ENCODE data around the gene YJU2.
"Not testable (repeated sequence)": the region's sequence is repeated elsewhere in the genome, so short reads cannot be mapped to it uniquely, and the experiment has no call there.

The YJU2 gene

DNA sequence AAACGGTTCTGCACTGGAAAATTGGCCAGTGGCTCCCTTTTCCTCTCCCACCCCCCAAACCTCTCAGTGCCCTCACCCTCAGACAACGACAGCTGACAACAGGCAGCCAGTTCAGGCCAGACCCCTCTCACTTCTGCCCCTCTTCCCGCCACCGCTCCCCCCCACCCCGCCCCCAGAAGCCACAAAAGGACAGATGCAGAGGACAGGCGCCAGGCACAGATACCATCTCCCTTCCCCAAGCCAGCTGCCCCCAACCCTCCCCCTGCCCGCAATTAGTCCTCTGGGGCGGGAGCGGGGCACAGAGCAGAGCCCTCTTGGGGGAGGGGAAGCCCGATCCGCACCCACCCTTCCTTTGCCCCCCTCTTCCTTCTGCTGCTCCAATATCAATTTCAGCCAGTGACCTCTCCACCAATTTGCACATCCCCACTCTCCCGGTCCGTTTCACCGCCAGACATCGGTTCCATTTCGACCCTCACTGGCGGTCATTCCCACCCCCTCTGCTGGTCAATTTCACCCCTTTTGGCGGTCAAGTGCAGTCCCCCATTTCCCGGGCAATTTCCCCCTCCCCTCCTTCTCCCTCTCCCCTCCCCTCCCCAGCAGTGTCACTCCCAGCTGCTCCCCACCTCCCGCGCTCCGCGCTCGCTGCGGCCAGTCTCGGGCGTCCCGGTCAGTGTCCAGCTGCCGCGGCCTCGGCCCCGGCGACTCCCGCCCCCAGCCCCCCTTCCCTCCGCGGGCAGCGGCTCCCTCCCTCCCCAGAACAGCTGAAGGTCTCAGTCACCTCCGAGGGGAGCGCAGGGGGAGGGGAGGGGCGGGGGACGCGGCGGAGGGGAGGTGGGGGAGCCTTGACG is 31.8 kb downstream of the YJU2 start, which contains the start of gene SHD:
TSS of gene SHD (plus strand) at position 848 of the 848 bp plus-strand sequence. CDS start 798 bp downstream, outside the sequence.
- TF ChIP-seq, protein P1, sequence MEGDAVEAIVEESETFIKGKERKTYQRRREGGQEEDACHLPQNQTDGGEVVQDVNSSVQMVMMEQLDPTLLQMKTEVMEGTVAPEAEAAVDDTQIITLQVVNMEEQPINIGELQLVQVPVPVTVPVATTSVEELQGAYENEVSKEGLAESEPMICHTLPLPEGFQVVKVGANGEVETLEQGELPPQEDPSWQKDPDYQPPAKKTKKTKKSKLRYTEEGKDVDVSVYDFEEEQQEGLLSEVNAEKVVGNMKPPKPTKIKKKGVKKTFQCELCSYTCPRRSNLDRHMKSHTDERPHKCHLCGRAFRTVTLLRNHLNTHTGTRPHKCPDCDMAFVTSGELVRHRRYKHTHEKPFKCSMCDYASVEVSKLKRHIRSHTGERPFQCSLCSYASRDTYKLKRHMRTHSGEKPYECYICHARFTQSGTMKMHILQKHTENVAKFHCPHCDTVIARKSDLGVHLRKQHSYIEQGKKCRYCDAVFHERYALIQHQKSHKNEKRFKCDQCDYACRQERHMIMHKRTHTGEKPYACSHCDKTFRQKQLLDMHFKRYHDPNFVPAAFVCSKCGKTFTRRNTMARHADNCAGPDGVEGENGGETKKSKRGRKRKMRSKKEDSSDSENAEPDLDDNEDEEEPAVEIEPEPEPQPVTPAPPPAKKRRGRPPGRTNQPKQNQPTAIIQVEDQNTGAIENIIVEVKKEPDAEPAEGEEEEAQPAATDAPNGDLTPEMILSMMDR (IDR thresholded peaks at IDR 0.05; ENCODE audit: low read depth, low read length) = no peak
- in situ Hi-C loops (cut with HindIII; ENCODE audit: low sequenced_read_pairs) = no loop called here
- DNase-seq (ENCODE audit: low read depth, low spot score) = no peak
- no peak within 1 kb of the TSS for H3K4me3 ChIP-seq (ENCODE audit: low read depth, low read length)

DNA sequence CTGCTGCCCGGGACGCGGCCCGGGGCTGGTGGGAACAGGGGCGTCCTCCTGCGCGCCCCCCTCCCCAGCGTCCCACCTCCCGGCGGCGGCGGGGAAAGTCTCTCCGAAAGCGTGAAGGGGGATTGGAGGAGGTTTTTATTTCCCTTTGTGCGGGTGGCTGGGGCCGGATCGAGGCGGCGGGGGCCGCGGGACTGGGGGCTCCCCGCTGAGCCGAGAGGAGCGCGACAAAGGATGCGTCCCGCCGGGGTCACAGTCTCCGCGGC is 32.3 kb downstream of the YJU2 start:
- TF ChIP-seq, protein P1 (IDR thresholded peaks at IDR 0.05; ENCODE audit: low read depth, low read length) = no peak
- H3K4me3 ChIP-seq (ENCODE audit: low read depth, low read length) = no peak overlapping the region

DNA sequence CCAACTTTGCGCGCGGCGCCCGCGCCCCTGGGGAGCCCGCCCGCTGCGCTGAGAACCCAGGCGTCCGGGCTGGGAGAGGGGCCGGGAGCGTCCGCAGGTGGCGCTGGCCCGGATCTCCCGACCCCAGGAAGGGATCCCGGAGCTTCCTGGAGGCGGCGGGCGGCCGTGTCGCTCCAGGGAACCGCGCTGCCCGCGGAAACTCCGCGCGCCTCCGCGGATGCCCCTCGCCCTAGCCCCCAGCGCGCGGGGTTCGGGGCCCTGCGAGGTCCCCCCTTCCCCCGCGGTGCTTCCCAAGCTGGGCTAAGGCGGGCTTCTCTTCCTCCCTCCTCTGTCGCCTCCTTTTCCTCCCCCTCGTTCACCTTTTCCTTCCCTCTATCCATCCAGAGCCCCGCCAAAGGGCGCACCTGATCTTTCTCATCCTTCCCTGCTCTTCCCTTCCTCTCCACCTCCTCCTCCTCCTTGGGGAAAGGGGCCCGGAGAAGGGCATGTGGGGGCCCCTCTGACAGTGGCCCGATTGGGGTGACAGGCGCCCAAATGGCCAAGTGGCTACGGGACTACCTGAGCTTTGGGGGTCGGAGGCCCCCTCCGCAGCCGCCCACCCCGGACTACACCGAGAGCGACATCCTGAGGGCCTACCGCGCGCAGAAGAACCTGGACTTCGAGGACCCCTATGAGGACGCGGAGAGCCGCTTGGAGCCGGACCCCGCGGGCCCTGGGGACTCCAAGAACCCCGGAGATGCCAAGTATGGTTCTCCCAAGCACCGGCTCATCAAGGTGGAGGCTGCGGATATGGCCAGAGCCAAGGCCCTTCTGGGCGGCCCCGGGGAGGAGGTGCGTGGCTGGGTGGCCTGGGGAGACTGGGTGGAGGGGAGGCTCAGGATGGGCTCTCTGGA is 32.9 kb downstream of the YJU2 start:
- in situ Hi-C loops (cut with HindIII; ENCODE audit: low sequenced_read_pairs) = no loop called here
- no peak for DNase-seq (ENCODE audit: low read depth, low spot score)
- TF ChIP-seq, protein P1 (IDR thresholded peaks at IDR 0.05; ENCODE audit: low read depth, low read length) = no peak
- H3K4me3 ChIP-seq (ENCODE audit: low read depth, low read length) = no peak overlapping the region

More for the DNA sequence above, 32.3 kb downstream of the YJU2 start:
- in situ Hi-C loops (cut with HindIII; ENCODE audit: low sequenced_read_pairs) = no loop called here
- DNase-seq (ENCODE audit: low read depth, low spot score) = no peak

DNA sequence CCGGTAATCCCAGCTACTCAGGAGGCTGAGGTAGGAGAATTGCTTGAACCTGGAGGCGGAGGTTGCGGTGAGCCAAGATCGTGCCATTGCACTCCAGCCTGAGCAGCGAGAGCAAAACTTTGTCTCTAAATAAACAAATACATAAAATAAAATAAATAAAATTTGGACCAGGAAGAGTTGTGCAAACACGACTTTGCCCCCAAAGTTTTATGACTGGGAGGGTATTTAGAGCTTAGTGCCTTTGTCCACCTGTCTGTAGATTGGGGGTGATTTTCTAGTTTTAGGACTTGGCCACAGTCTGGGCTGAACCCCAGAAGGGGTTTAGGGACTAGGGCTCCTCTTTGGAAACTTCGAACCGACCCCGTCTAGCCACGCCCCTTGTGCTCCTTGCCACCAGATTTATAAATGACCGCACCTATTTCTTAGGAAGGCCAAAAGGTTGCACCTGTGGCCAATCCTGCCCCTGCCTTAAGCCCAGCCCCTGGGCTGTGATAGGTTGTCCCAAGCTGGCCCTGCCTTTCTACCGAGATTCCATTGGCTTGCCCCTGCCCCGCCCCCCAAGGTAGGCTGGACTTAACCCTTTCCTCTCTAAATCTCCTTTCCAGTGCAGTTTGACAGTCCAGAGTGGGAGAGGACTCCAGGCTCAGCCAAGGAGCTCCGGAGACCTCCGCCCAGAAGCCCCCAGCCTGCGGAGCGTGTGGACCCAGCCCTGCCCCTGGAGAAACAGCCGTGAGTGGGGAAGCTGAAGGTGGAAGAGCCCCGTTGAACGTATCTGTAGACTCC is 37.5 kb downstream of the YJU2 start:
- no peak for DNase-seq (ENCODE audit: low read depth, low spot score)
- no peak overlapping the region for H3K4me3 ChIP-seq (ENCODE audit: low read depth, low read length)
- in situ Hi-C loops (cut with HindIII; ENCODE audit: low sequenced_read_pairs) = no loop called here
- TF ChIP-seq, protein P1 (IDR thresholded peaks at IDR 0.05; ENCODE audit: low read depth, low read length) = no peak

DNA sequence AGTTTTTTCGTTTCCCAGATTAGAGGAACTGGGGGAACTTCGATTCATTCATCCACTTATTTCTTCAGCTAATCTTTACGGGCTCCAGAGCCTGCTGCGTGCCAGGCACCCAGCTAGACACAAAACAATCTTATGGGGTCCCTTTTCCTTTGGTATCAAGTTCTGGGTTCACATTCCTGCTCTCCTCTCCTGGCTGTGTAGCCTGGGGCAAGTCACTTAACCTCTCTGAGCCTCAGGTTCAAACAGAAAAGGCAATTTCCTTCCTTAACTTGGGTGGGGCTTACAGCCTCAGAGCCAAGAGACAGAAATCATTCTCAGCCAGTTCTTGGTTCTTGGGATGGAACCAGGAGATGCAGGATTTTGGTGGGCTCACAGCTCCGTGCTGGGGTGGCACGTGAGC is 38.1 kb downstream of the YJU2 start:
- TF ChIP-seq, protein P1 (IDR thresholded peaks at IDR 0.05; ENCODE audit: low read depth, low read length) = no peak
- DNase-seq (ENCODE audit: low read depth, low spot score) = no peak
- H3K4me3 ChIP-seq (ENCODE audit: low read depth, low read length) = no peak overlapping the region
- in situ Hi-C loops (cut with HindIII; ENCODE audit: low sequenced_read_pairs) = no loop called here

DNA sequence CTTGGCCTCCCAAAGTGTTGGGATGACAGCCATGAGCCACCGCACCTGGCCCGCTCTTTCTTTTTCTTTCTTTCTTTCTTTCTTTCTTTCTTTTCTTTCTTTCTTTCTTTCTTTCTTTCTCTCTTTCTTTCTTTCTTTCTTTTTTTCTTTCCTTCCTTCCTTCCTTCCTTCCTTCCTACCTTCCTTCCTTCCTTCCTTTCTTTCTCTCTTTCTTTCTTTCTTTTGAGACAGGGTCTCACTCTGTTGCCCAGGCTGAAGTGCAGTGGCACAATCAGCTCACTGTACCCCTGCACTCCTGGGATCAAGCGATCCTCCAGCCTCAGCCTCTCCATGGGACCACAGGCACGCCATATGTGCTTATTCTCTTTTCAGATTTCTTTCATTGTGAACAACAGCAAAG is 39.3 kb downstream of the YJU2 start:
- DNase-seq (ENCODE audit: low read depth, low spot score); in situ Hi-C loops (cut with HindIII; ENCODE audit: low sequenced_read_pairs); H3K4me3 ChIP-seq (ENCODE audit: low read depth, low read length): not testable (repeated sequence)

Data from astrocyte of the spinal cord (primary cell).